Neural cell (in vitro differentiated cells): ENCODE measurements around the gene URI1. TPM values are rescaled to one million over a fixed set of nuclear protein-coding genes. Genes with fewer than 3 reads are reported as not detected.
"Not testable (repeated sequence)": the region's sequence is repeated elsewhere in the genome, so short reads cannot be mapped to it uniquely, and the experiment has no call there.

Source experiments
- H2AFZ ChIP-seq: fragments of 200-600, 300-800 bp; sonication (generic), shearing (Covaris generic); 2 replicates; pipeline ENCODE4 v1.6.0; 2014; ENCODE audit warnings: low read depth, mild to moderate bottlenecking, antibody characterized with exemption, low read length, moderate library complexity
- H3F3A ChIP-seq: fragments of 200-600 bp; shearing (Covaris generic); 2 replicates; pipeline ENCODE4 v1.6.1; 2016; ENCODE audit warnings: mild to moderate bottlenecking, moderate library complexity, mixed read lengths, antibody characterized with exemption, low read length; ENCODE audit not compliant: insufficient read depth, poor library complexity, severe bottlenecking
- H3K27ac ChIP-seq: fragments of 200-600, 300-800 bp; sonication (generic), shearing (Covaris generic); 2 replicates; pipeline ENCODE4 v1.5.1; 2014; ENCODE audit warnings: mild to moderate bottlenecking, low read length, moderate library complexity
- H3K27me3 ChIP-seq: fragments of 300-800, 200-600 bp; sonication (generic), shearing (Covaris generic); 2 replicates; pipeline ENCODE4 v1.6.0; 2014; ENCODE audit warnings: mild to moderate bottlenecking, low read depth, low read length, moderate library complexity; ENCODE audit not compliant: insufficient read depth
- H3K36me3 ChIP-seq: fragments of 300-800, 200-600 bp; sonication (generic), shearing (Covaris generic); 2 replicates; pipeline ENCODE4 v1.5.1; 2014; ENCODE audit warnings: mild to moderate bottlenecking, antibody characterized with exemption, low read length, moderate library complexity; ENCODE audit not compliant: insufficient read depth
- H3K4me2 ChIP-seq: fragments of 300-800, 200-600 bp; sonication (generic), shearing (Covaris generic); 2 replicates; pipeline ENCODE4 v1.6.0; 2014; ENCODE audit warnings: mild to moderate bottlenecking, low read length
- H3K4me3 ChIP-seq: fragments of 300-800, 200-600 bp; sonication (generic), shearing (Covaris generic); 2 replicates; pipeline ENCODE4 v1.5.1; 2014; ENCODE audit warnings: mild to moderate bottlenecking, low read length, moderate library complexity
- H3K79me2 ChIP-seq: fragments of 200-600 bp; shearing (Covaris generic); replicated peaks from 2 replicates; pipeline ENCODE4 v1.6.0; 2014; ENCODE audit warnings: mild to moderate bottlenecking, low read length, moderate library complexity; ENCODE audit not compliant: insufficient read depth
- H3K9ac ChIP-seq: fragments of 300-800, 200-600 bp; sonication (generic), shearing (Covaris generic); 2 replicates; pipeline ENCODE4 v1.6.1; 2016; ENCODE audit warnings: mild to moderate bottlenecking, low read length, mixed read lengths
- H3K9me2 ChIP-seq: fragments of 200-600 bp; shearing (Covaris generic); 2 replicates; pipeline ENCODE4 v1.6.1; 2016; ENCODE audit warnings: mild to moderate bottlenecking, low read length, mixed read lengths; ENCODE audit not compliant: insufficient read depth
- H3K9me3 ChIP-seq: fragments of 200-600, 300-800 bp; sonication (generic), shearing (Covaris generic); 2 replicates; pipeline ENCODE4 v1.6.1; 2016; ENCODE audit warnings: mild to moderate bottlenecking, mixed run types, low read length, moderate library complexity, mixed read lengths
- H4K20me1 ChIP-seq: fragments of 200-600 bp; shearing (Covaris generic); 2 replicates; pipeline ENCODE4 v1.6.1; 2016; ENCODE audit warnings: mild to moderate bottlenecking, mixed run types; ENCODE audit not compliant: insufficient read depth
- EP300 ChIP-seq: fragments of 450-650 bp; conservative IDR thresholded peaks from 2 replicates; pipeline ENCODE4 v1.6.1; 2014; ENCODE audit warnings: antibody characterized with exemption, mild to moderate bottlenecking, moderate library complexity; ENCODE audit not compliant: poor library complexity, severe bottlenecking
- EZH2 ChIP-seq: fragments of 200-600, 300-800 bp; shearing (Covaris generic), sonication (generic); IDR thresholded peaks from 2 replicates; pipeline ENCODE4 v1.6.1; 2014; ENCODE audit warnings: antibody characterized with exemption, low read length, borderline replicate concordance, mild to moderate bottlenecking; ENCODE audit not compliant: insufficient read depth, poor library complexity, severe bottlenecking
- MXI1 ChIP-seq: fragments of 450-650 bp; conservative IDR thresholded peaks from 2 replicates; pipeline ENCODE4 v1.6.1; 2014; ENCODE audit warnings: antibody characterized with exemption, mild to moderate bottlenecking; ENCODE audit not compliant: poor library complexity, severe bottlenecking
- POLR2AphosphoS5 ChIP-seq: IDR thresholded peaks from 2 replicates; pipeline ENCODE4 v1.6.1; 2012
- RAD21 ChIP-seq: fragments of 450-650 bp; conservative IDR thresholded peaks from 2 replicates; pipeline ENCODE4 v1.6.1; 2014; ENCODE audit warnings: antibody characterized with exemption, mild to moderate bottlenecking, moderate library complexity
- SMC3 ChIP-seq: fragments of 450-650 bp; conservative IDR thresholded peaks from 2 replicates; pipeline ENCODE4 v1.6.1; 2014; ENCODE audit warnings: antibody characterized with exemption, mild to moderate bottlenecking, moderate library complexity; ENCODE audit not compliant: poor library complexity
- TAF1 ChIP-seq: IDR thresholded peaks from 2 replicates; pipeline ENCODE4 v1.6.1; 2012; ENCODE audit warnings: low read depth
- polyA plus RNA-seq: library from polyadenylated mRNA; depleted of rRNA; stranded (reverse); fragments of >200 nt; gene quantifications from 2 replicates; pipeline ENCODE4 v1.2.3, GENCODE V29; 2014
- TF ChIP-seq, protein P1 (sequence below): fragments of 450-650 bp; IDR thresholded peaks from 2 replicates; pipeline ENCODE4 v1.5.1; 2014; ENCODE audit warnings: antibody characterized with exemption, mild to moderate bottlenecking, moderate library complexity; ENCODE audit not compliant: poor library complexity, severe bottlenecking
- TF ChIP-seq, protein P2 (sequence below): IDR thresholded peaks from 2 replicates; pipeline ENCODE4 v1.6.1; 2012; ENCODE audit warnings: borderline replicate concordance

The URI1 gene
- polyA plus RNA-seq, 1 donor from 2014 or later, result 55.4 TPM

DNA sequence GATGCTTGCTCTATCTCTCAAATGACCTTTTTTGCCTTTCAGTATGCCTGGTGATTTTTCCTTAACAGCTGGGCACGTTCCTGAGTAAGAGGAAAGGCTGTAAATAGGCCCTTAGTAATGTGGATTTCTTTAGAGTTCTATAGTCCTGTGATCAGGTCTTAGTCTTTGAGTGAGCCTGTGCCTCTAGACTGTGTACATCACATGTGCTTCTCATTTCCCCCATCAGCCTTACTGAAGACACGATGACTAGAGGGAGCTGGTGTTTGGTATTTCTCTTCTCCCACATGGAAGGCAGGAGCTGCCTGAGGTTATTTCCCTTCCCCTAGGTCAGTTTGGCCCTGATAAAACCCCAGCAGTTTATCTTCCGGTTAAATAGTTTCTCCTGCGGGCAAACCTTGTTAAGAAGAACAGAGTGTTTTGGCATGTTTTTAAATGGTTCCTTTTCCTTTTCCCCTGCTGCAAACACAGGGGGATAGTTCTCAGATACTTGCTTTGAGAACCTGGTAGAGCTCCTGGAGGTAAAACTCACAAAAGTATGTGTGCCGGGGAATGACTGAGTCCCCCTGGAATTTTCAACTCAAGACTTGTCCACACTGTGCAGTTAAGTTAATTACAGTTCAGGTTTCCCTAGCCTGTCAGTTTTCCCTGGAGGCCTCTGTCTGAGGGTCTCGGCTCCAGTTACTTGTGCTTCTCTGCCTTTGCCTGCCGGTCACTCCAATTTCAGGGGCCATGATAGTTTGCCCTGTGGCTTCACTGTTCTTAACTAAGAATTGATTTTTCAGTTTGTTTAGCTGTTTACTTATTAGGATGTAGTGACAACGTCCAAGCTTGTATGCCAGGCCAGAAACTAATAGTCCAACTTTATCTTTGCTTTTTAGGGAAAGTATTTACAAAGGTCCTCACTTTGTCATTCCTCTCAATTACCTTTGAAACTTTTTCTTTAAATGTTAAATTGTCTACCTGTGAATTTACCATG, 94.4 kb downstream of the URI1 start:
- H3K9me3 ChIP-seq, result no peaks in the 10 kb centered on the region
- TF ChIP-seq MXI1 (no peak), EP300 (no peak), TAF1 (no peak), EZH2 (no peak), SMC3 (no peak)
- TF ChIP-seq, protein P1, sequence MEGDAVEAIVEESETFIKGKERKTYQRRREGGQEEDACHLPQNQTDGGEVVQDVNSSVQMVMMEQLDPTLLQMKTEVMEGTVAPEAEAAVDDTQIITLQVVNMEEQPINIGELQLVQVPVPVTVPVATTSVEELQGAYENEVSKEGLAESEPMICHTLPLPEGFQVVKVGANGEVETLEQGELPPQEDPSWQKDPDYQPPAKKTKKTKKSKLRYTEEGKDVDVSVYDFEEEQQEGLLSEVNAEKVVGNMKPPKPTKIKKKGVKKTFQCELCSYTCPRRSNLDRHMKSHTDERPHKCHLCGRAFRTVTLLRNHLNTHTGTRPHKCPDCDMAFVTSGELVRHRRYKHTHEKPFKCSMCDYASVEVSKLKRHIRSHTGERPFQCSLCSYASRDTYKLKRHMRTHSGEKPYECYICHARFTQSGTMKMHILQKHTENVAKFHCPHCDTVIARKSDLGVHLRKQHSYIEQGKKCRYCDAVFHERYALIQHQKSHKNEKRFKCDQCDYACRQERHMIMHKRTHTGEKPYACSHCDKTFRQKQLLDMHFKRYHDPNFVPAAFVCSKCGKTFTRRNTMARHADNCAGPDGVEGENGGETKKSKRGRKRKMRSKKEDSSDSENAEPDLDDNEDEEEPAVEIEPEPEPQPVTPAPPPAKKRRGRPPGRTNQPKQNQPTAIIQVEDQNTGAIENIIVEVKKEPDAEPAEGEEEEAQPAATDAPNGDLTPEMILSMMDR, result no peak
- no peaks in the 10 kb centered on the region for H3K36me3 ChIP-seq
- no peaks in the 10 kb centered on the region for H3K27me3 ChIP-seq
- no peak overlapping the region for H3K4me2 ChIP-seq
- no peak overlapping the region for H3K4me3 ChIP-seq
- H3K79me2 ChIP-seq, result no peaks in the 10 kb centered on the region
- no peak overlapping the region for H2AFZ ChIP-seq
- H3K9ac ChIP-seq, result no peak overlapping the region
- no peak overlapping the region for H3K27ac ChIP-seq
- no peaks in the 10 kb centered on the region for H3K9me2 ChIP-seq
- H3F3A ChIP-seq, result no peaks in the 10 kb centered on the region
- no peaks in the 10 kb centered on the region for H4K20me1 ChIP-seq

DNA sequence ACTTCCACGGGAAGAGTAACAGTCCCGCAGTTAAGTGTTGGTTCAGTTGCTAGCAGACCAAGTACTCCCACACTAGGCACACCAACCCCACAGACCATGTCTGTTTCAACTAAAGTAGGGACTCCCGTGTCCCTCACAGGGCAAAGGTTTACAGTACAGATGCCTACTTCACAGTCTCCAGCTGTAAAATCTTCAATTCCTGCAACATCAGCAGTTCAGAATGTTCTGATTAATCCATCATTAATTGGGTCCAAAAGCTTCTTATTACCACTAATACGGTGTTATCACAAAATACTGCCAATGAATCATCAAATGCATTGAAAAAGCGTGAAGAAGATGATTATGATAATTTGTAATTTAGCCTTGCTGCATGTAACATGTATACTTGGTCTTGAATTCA, 95.8 kb downstream of the URI1 start:
- no peaks in the 10 kb centered on the region for H3F3A ChIP-seq
- no peak overlapping the region for H3K27ac ChIP-seq
- TF ChIP-seq TAF1 (no peak), MXI1 (no peak), POLR2AphosphoS5 (no peak), SMC3 (no peak), EP300 (no peak), RAD21 (no peak), EZH2 (no peak)
- TF ChIP-seq, protein P1, result no peak
- TF ChIP-seq, protein P2, sequence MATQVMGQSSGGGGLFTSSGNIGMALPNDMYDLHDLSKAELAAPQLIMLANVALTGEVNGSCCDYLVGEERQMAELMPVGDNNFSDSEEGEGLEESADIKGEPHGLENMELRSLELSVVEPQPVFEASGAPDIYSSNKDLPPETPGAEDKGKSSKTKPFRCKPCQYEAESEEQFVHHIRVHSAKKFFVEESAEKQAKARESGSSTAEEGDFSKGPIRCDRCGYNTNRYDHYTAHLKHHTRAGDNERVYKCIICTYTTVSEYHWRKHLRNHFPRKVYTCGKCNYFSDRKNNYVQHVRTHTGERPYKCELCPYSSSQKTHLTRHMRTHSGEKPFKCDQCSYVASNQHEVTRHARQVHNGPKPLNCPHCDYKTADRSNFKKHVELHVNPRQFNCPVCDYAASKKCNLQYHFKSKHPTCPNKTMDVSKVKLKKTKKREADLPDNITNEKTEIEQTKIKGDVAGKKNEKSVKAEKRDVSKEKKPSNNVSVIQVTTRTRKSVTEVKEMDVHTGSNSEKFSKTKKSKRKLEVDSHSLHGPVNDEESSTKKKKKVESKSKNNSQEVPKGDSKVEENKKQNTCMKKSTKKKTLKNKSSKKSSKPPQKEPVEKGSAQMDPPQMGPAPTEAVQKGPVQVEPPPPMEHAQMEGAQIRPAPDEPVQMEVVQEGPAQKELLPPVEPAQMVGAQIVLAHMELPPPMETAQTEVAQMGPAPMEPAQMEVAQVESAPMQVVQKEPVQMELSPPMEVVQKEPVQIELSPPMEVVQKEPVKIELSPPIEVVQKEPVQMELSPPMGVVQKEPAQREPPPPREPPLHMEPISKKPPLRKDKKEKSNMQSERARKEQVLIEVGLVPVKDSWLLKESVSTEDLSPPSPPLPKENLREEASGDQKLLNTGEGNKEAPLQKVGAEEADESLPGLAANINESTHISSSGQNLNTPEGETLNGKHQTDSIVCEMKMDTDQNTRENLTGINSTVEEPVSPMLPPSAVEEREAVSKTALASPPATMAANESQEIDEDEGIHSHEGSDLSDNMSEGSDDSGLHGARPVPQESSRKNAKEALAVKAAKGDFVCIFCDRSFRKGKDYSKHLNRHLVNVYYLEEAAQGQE, result no peak
- no peak overlapping the region for H3K9ac ChIP-seq
- H3K9me3 ChIP-seq, result no peaks in the 10 kb centered on the region
- H3K79me2 ChIP-seq, result no peaks in the 10 kb centered on the region
- no peak overlapping the region for H3K4me3 ChIP-seq
- no peak overlapping the region for H2AFZ ChIP-seq
- H4K20me1 ChIP-seq, result no peaks in the 10 kb centered on the region
- H3K27me3 ChIP-seq, result no peaks in the 10 kb centered on the region
- H3K9me2 ChIP-seq, result no peaks in the 10 kb centered on the region
- H3K36me3 ChIP-seq, result no peaks in the 10 kb centered on the region
- H3K4me2 ChIP-seq, result no peak overlapping the region

DNA sequence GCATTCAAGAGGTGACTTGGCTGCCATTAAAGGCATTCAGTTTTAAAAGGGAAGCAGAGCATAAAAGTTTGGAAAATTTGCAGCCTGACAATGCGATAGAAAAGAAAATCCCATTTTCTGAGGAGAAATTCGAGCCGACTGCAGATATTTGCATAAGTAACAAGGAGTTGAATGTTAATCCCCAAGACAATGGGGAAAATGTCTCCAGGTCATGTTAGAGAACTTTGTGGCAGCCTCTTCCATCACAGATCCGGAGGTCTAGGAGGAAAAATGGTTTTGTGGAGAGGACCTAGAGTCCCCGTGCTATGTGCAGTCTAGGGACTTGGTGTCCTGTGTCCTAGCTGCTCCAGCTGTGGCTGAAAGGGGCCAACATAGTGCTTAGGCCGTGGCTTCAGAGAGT, 99.9 kb downstream of the URI1 start:
- not testable (repeated sequence) for H3F3A ChIP-seq, H3K4me2 ChIP-seq

DNA sequence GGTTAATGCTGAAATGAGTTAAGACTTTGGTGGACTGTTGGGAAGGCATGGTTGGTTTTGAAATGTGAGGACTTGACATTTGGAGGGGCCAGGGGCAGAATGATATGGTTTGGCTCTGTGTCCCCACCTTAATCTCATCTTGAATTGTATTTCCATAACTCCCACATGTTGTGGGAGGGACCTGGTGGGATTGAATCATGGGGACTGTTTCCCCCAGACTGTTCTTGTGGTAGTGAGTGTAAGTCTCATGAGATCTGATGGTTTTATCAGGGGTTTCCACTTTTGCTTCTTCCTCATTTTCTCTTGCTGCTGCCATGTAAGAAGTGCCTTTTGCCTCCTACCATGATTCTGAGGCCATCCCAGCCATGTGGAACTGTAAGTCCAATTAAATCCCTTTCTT, 101.0 kb downstream of the URI1 start:
- not testable (repeated sequence) for H3K9me2 ChIP-seq, H3K79me2 ChIP-seq, H3K27me3 ChIP-seq, H4K20me1 ChIP-seq, H3K36me3 ChIP-seq, H3K4me2 ChIP-seq, H3K4me3 ChIP-seq, H2AFZ ChIP-seq, H3K27ac ChIP-seq, H3F3A ChIP-seq, H3K9me3 ChIP-seq, H3K9ac ChIP-seq

More for the DNA sequence above, 99.9 kb downstream of the URI1 start:
- not testable (repeated sequence) for H3K27me3 ChIP-seq, H2AFZ ChIP-seq, H3K9me3 ChIP-seq, H3K27ac ChIP-seq, H3K9ac ChIP-seq, H3K4me3 ChIP-seq, H4K20me1 ChIP-seq, H3K36me3 ChIP-seq, H3K79me2 ChIP-seq, H3K9me2 ChIP-seq
